ENCODE measurements around the gene EOGT.

The EOGT gene

DNA sequence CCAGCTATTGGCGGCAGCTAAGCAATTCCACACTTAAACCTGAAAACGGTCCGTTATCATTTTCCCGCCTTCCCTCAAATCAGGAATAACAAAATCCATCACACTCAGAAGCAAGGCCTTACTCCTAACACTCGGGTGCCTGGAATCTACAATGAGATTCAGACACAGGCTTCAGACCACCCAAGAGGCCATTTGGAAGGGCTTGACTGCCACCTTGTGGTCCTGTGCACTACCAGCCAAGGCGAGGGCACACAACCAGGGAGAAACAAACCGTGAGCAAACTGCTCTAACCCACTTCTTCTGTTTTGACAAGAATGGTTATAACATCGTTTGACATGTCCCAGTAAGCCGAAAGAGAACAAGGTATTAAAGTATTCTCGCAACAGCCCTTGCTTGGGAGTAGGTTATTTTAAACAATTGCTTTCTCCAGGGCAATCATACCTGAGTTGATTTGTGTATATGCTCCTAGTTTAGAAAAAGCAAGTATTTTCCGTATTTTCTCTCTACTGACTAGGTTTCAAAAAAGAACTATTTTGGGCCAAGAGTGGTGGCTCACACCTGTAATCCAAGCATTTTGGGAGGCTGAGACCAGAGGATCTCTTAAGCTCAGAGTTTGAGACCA, 41.0 kb downstream of the EOGT start:
- DNase-seq: no peak

DNA sequence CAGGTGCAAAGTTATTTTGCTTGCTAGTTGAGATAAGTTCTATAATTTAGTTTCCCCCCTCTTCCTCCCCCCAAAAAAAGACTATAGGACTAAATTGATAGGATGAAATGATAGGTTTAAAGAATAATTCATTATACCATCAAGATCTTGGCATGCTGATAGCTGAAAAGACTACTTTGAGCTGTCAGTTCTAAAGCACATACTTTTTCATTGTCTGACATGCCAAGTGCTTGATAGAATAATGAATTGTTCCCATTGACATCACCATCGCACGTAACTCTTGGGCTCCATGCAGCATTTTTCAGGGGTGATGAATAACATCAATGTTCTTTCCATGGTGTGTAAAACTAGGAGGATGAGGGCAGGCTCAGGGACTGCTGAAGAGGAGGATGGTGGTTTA, 48.8 kb downstream of the EOGT start:
- H3K27me3 ChIP-seq (replicated peaks; ENCODE audit: control insufficient read depth, insufficient read depth, low read length, poor library complexity, severe bottlenecking): no peaks in the 10 kb centered on the region
- H3K4me3 ChIP-seq (ENCODE audit: insufficient read depth, low read depth, low read length, poor library complexity, severe bottlenecking): no peak overlapping the region
- no peaks in the 10 kb centered on the region for H3K4me1 ChIP-seq (ENCODE audit: control insufficient read depth, insufficient read depth, low read length, poor library complexity, severe bottlenecking)
- no peaks in the 10 kb centered on the region for H3K9me3 ChIP-seq (ENCODE audit: control insufficient read depth, low read length)
- no peak overlapping the region for H3K27ac ChIP-seq (ENCODE audit: insufficient read depth, low read length, poor library complexity, severe bottlenecking)
- no peaks in the 10 kb centered on the region for H3K36me3 ChIP-seq (ENCODE audit: control insufficient read depth, insufficient read depth, low read length)
- no peak for DNase-seq

More for the DNA sequence above, 41.0 kb downstream of the EOGT start:
- no peaks in the 10 kb centered on the region for H3K9me3 ChIP-seq (ENCODE audit: control insufficient read depth, low read length)
- H3K4me3 ChIP-seq (ENCODE audit: insufficient read depth, low read depth, low read length, poor library complexity, severe bottlenecking): no peak overlapping the region
- peaks cover 9% of the 10 kb centered on the region for H3K36me3 ChIP-seq (ENCODE audit: control insufficient read depth, insufficient read depth, low read length)
- no peaks in the 10 kb centered on the region for H3K27me3 ChIP-seq (replicated peaks; ENCODE audit: control insufficient read depth, insufficient read depth, low read length, poor library complexity, severe bottlenecking)
- H3K4me1 ChIP-seq (ENCODE audit: control insufficient read depth, insufficient read depth, low read length, poor library complexity, severe bottlenecking): no peaks in the 10 kb centered on the region
- no peak overlapping the region for H3K27ac ChIP-seq (ENCODE audit: insufficient read depth, low read length, poor library complexity, severe bottlenecking)

DNA sequence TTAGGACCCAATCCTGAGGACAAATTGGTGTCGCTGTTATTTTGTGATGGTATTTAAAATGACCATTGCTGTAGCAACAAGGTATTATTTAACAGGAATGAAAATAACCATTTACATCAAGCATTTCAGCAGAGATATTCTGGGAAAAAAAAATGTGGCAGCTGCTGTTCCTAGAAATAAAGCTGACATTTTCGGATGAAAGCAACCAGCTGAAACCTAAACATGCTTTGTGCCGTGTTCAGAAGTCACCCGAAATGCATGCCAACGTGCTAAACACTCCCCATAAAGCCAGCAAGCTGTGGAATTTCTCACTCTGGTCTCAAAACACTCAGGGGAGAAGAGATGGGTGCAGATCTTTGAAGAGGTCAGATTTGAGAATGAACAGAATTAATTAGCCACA, 49.6 kb downstream of the EOGT start:
- no peak overlapping the region for H3K4me3 ChIP-seq (ENCODE audit: insufficient read depth, low read depth, low read length, poor library complexity, severe bottlenecking)
- no peaks in the 10 kb centered on the region for H3K4me1 ChIP-seq (ENCODE audit: control insufficient read depth, insufficient read depth, low read length, poor library complexity, severe bottlenecking)
- no peaks in the 10 kb centered on the region for H3K27me3 ChIP-seq (replicated peaks; ENCODE audit: control insufficient read depth, insufficient read depth, low read length, poor library complexity, severe bottlenecking)
- no peaks in the 10 kb centered on the region for H3K9me3 ChIP-seq (ENCODE audit: control insufficient read depth, low read length)
- H3K36me3 ChIP-seq (ENCODE audit: control insufficient read depth, insufficient read depth, low read length): no peaks in the 10 kb centered on the region
- no peak overlapping the region for H3K27ac ChIP-seq (ENCODE audit: insufficient read depth, low read length, poor library complexity, severe bottlenecking)
- DNase-seq: no peak

DNA sequence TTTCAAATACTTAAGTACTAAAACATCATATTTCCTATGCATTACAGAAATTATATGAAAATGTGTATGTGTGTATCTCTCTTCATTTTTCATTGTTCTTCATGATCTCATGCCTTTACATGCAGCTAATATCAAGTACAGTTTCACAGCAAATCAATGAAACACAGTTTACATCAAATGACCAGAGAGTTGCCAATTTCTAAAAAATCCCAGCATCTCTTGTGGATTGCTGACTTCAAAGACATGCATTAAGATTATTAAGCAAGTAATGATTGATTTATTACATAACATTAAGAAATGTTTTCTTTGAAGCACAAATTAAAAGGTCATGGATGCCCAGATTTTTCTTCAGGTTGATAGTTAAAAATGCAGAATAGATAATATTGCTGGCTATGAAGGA, 50.1 kb downstream of the EOGT start:
- Histone ChIP-seq H3K27ac (ENCODE audit: insufficient read depth, low read length, poor library complexity, severe bottlenecking) (no peak overlapping the region), H3K27me3 (replicated peaks; ENCODE audit: control insufficient read depth, insufficient read depth, low read length, poor library complexity, severe bottlenecking) (no peaks in the 10 kb centered on the region), H3K9me3 (ENCODE audit: control insufficient read depth, low read length) (no peaks in the 10 kb centered on the region), H3K4me3 (ENCODE audit: insufficient read depth, low read depth, low read length, poor library complexity, severe bottlenecking) (no peak overlapping the region), H3K4me1 (ENCODE audit: control insufficient read depth, insufficient read depth, low read length, poor library complexity, severe bottlenecking) (no peaks in the 10 kb centered on the region), H3K36me3 (ENCODE audit: control insufficient read depth, insufficient read depth, low read length) (no peaks in the 10 kb centered on the region)
- DNase-seq: no peak

DNA sequence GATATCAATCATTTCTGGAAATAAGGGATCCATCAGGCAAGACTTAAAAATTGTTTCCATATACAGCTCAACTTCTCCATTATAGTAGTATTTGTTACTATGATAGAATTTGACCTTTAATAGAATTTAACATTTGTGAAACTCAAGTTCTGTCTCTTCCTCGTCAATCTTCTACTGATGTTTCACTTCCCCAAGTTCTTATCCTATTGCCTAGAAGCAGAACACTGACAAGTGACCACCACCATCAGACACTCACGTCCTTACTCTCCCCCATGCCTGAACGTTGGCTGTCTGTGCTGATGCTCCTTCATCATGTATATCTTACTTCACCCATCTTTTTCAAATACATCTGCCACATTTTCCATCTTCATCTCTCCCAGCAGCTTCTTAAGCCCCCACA, 54.6 kb downstream of the EOGT start:
- no peak for DNase-seq

DNA sequence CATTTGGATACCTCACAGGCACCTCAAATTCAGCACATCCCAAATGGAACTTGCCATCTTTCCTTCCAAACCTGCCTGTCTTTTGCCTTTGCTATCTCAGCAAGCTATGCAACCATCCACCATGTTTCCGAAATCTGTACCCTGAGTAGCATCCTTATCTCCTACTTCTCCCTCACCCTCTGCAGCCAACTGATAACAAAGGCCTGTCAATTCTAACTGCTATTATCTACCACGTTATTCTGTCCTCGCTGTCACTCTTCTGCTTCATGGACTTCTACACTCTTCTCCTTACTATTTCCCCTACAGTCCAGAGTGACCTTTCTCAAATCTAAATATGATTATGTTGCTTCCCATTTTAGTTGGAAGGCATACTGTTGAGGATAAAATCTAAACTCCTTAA, 55.6 kb downstream of the EOGT start:
- Histone ChIP-seq H3K4me3 (ENCODE audit: insufficient read depth, low read depth, low read length, poor library complexity, severe bottlenecking) (no peak overlapping the region), H3K4me1 (ENCODE audit: control insufficient read depth, insufficient read depth, low read length, poor library complexity, severe bottlenecking) (no peaks in the 10 kb centered on the region), H3K27ac (ENCODE audit: insufficient read depth, low read length, poor library complexity, severe bottlenecking) (no peak overlapping the region), H3K27me3 (replicated peaks; ENCODE audit: control insufficient read depth, insufficient read depth, low read length, poor library complexity, severe bottlenecking) (no peaks in the 10 kb centered on the region), H3K9me3 (ENCODE audit: control insufficient read depth, low read length) (no peaks in the 10 kb centered on the region), H3K36me3 (ENCODE audit: control insufficient read depth, insufficient read depth, low read length) (no peaks in the 10 kb centered on the region)
- no peak for DNase-seq

More for the DNA sequence above, 54.6 kb downstream of the EOGT start:
- Histone ChIP-seq H3K27ac (ENCODE audit: insufficient read depth, low read length, poor library complexity, severe bottlenecking) (no peak overlapping the region), H3K9me3 (ENCODE audit: control insufficient read depth, low read length) (no peaks in the 10 kb centered on the region), H3K4me1 (ENCODE audit: control insufficient read depth, insufficient read depth, low read length, poor library complexity, severe bottlenecking) (no peaks in the 10 kb centered on the region), H3K4me3 (ENCODE audit: insufficient read depth, low read depth, low read length, poor library complexity, severe bottlenecking) (no peak overlapping the region), H3K36me3 (ENCODE audit: control insufficient read depth, insufficient read depth, low read length) (no peaks in the 10 kb centered on the region), H3K27me3 (replicated peaks; ENCODE audit: control insufficient read depth, insufficient read depth, low read length, poor library complexity, severe bottlenecking) (no peaks in the 10 kb centered on the region)

DNA sequence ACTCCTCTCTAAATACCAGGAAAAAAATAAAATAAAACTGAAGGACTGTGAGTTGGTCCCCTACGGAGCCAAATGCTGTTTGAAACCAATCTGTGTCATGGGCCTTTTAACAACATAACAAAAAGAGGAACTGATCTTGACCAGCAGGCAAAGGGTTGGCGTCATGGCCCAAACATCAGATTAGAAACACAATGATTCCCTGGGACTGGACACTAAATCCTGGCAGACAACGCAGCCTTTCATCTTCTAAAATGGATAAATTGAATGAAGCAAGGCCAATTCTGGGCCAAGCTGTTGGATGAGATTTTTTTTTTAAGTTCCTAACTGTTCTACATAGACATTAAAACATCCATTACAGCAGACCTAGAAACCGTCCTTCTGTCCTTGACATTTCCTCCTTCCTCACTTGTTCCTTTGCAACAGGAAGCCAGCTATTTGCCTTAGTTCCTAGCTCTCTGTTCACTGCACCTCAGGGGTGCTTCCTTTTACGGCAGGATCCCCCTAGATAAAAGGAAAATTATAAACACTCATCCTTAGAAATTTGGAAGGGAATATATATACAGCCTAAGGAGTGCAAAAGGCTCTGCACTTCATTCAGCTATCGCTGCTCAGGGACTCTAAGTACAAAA, 59.6 kb downstream of the EOGT start:
- H3K36me3 ChIP-seq (ENCODE audit: control insufficient read depth, insufficient read depth, low read length): no peaks in the 10 kb centered on the region
- no peaks in the 10 kb centered on the region for H3K4me1 ChIP-seq (ENCODE audit: control insufficient read depth, insufficient read depth, low read length, poor library complexity, severe bottlenecking)
- no peaks in the 10 kb centered on the region for H3K9me3 ChIP-seq (ENCODE audit: control insufficient read depth, low read length)
- H3K27ac ChIP-seq (ENCODE audit: insufficient read depth, low read length, poor library complexity, severe bottlenecking): no peak overlapping the region
- no peak overlapping the region for H3K4me3 ChIP-seq (ENCODE audit: insufficient read depth, low read depth, low read length, poor library complexity, severe bottlenecking)
- DNase-seq: no peak
- no peaks in the 10 kb centered on the region for H3K27me3 ChIP-seq (replicated peaks; ENCODE audit: control insufficient read depth, insufficient read depth, low read length, poor library complexity, severe bottlenecking)

DNA sequence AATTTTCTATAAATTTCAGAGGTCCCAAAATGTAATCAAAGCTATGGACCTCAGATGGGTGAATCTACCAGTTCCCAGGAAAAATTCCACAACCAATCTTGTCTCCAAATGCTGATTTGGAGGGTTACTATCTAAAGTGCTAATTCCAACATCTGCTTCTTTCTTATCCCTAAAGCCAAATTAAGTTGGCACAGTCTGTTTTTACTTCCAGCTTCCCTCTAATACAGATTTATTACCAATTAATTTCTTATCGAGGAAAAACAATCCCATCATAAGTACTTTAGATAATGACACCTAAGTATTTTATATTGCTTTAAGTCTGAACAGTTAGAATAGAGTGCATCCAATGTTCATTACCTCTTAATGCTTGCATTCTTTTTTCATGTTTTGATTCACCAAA, 68.3 kb downstream of the EOGT start:
- no peak for DNase-seq
- Histone ChIP-seq H3K27ac (ENCODE audit: insufficient read depth, low read length, poor library complexity, severe bottlenecking) (no peak overlapping the region), H3K36me3 (ENCODE audit: control insufficient read depth, insufficient read depth, low read length) (no peaks in the 10 kb centered on the region), H3K4me1 (ENCODE audit: control insufficient read depth, insufficient read depth, low read length, poor library complexity, severe bottlenecking) (no peaks in the 10 kb centered on the region), H3K27me3 (replicated peaks; ENCODE audit: control insufficient read depth, insufficient read depth, low read length, poor library complexity, severe bottlenecking) (peaks cover 6% of the 10 kb centered on the region), H3K9me3 (ENCODE audit: control insufficient read depth, low read length) (no peaks in the 10 kb centered on the region), H3K4me3 (ENCODE audit: insufficient read depth, low read depth, low read length, poor library complexity, severe bottlenecking) (no peak overlapping the region)

DNA sequence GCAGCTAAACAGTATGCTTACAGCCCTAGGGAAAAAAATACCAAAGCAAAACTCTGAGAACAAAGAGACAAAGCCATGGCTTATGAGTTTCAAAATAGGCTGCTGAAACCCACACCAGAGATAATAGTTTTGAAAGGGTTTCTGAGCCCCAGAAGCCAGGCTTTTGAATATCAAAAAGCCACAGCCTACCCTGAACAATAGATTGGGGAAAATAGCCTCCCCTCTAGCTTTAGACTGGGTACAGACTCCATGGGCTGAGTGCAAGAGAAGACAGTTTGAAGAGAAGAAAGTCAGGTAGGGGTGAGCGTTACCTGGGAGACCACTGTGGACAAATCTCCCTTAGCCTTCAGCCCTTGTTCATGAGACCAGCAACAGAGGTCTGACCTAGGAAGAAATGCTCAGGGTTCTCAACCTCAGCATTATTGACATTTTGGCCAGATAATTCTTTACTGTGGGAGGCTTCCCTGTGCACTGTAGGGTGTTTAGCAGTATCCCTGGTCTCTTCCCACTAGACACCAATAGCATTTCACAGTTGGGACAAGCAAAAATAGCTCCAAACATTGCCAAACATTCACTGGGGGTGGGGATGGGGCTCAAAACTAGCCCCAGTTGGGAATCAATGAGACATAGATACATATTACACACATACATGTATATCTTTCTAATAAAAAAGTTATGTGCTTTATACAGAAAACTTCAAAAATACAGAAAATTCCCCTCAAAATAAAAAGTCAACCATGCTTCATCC, 69.6 kb downstream of the EOGT start:
- no peaks in the 10 kb centered on the region for H3K9me3 ChIP-seq (ENCODE audit: control insufficient read depth, low read length)
- DNase-seq: no peak
- H3K36me3 ChIP-seq (ENCODE audit: control insufficient read depth, insufficient read depth, low read length): no peaks in the 10 kb centered on the region
- peaks cover 6% of the 10 kb centered on the region for H3K27me3 ChIP-seq (replicated peaks; ENCODE audit: control insufficient read depth, insufficient read depth, low read length, poor library complexity, severe bottlenecking)
- no peaks in the 10 kb centered on the region for H3K4me1 ChIP-seq (ENCODE audit: control insufficient read depth, insufficient read depth, low read length, poor library complexity, severe bottlenecking)
- no peak overlapping the region for H3K4me3 ChIP-seq (ENCODE audit: insufficient read depth, low read depth, low read length, poor library complexity, severe bottlenecking)
- H3K27ac ChIP-seq (ENCODE audit: insufficient read depth, low read length, poor library complexity, severe bottlenecking): no peak overlapping the region

DNA sequence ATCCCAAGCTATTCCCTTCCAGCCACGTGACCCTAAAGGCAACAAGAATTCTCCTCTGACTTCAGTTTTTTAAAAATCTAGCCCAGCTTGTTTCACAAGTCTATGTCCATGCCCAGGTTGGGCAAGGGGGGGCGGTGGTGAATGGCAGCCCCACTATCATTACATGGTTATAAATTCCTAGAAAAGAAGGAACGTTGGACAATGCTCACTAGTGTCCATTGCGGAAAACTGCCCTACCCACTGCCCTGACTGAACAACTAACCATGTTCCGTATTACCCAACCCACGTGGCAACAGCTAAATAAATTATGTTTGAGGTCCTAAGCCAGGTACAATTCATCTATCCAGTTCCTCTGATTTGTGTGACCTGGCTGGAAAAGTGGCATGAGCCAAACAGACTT, 72.4 kb downstream of the EOGT start:
- Histone ChIP-seq H3K4me1 (ENCODE audit: control insufficient read depth, insufficient read depth, low read length, poor library complexity, severe bottlenecking) (no peaks in the 10 kb centered on the region), H3K27me3 (replicated peaks; ENCODE audit: control insufficient read depth, insufficient read depth, low read length, poor library complexity, severe bottlenecking) (peaks cover 6% of the 10 kb centered on the region)

More for the DNA sequence above, 72.4 kb downstream of the EOGT start:
- DNase-seq: no peak
- H3K9me3 ChIP-seq (ENCODE audit: control insufficient read depth, low read length): no peaks in the 10 kb centered on the region
- no peak overlapping the region for H3K4me3 ChIP-seq (ENCODE audit: insufficient read depth, low read depth, low read length, poor library complexity, severe bottlenecking)
- H3K27ac ChIP-seq (ENCODE audit: insufficient read depth, low read length, poor library complexity, severe bottlenecking): no peak overlapping the region
- H3K36me3 ChIP-seq (ENCODE audit: control insufficient read depth, insufficient read depth, low read length): no peaks in the 10 kb centered on the region
